Caco-2 (cell line): Measurements from ENCODE around the gene SH3BP5. TPM values are rescaled to one million over a fixed set of nuclear protein-coding genes. Genes with fewer than 3 reads are reported as not detected.
"Not testable (repeated sequence)": the region's sequence is repeated elsewhere in the genome, so short reads cannot be mapped to it uniquely, and the experiment has no call there.

Experiments used
- BruUV-seq: library from RNA; stranded (reverse); fragments of 400-500 nt; replicated peaks from 2 replicates; lab custom pipeline; 2021; lab: Mats Ljungman, UMichigan
- CTCF ChIA-PET: fragments of 300-600 bp; sonication (Branson Sonifier 250); formaldehyde crosslinking; loops from one replicate; lab custom pipeline; 2022; ENCODE audit warnings: antibody characterized with exemption; lab: Charles Lee
- POLR2A ChIA-PET: fragments of 300-600 bp; sonication (Branson Sonifier 250); formaldehyde crosslinking; loops from one replicate; lab custom pipeline; 2022; ENCODE audit warnings: antibody characterized with exemption; lab: Charles Lee
- DNase-seq, 2 experiments: peaks; one replicate each; pipeline versions ENCODE4 v3.0.0 to v3.0.0-alpha.2; 2020 to 2022
- H3K27me3 ChIP-seq: replicated peaks from 2 replicates; pipeline ENCODE4 v1.6.0; 2011; ENCODE audit warnings: low read length; ENCODE audit not compliant: control insufficient read depth, insufficient read depth
- H3K36me3 ChIP-seq: 2 replicates; pipeline ENCODE4 v1.5.1; 2011; ENCODE audit warnings: low read length; ENCODE audit not compliant: control insufficient read depth, insufficient read depth
- H3K4me1 ChIP-seq: fragments of 250-450 bp; sonication (Bioruptor Pico); 2 replicates; pipeline ENCODE4 v1.5.1; 2020; ENCODE audit warnings: mild to moderate bottlenecking
- H3K4me3 ChIP-seq: 2 replicates; pipeline ENCODE4 v1.5.1; 2011; ENCODE audit warnings: low read depth, mild to moderate bottlenecking, control low read depth, low read length
- H3K9me3 ChIP-seq: fragments of 250-450 bp; sonication (Bioruptor Pico); 2 replicates; pipeline ENCODE4 v1.5.1; 2020; ENCODE audit warnings: mild to moderate bottlenecking, moderate library complexity
- H3K27ac Mint-ChIP-seq: one replicate; pipeline ENCODE4 v1.8.0; 2022; ENCODE audit warnings: mixed read lengths; ENCODE audit not compliant: unreplicated experiment
- H3K27me3 Mint-ChIP-seq: one replicate; pipeline ENCODE4 v1.8.0; 2022; ENCODE audit warnings: mixed read lengths; ENCODE audit not compliant: insufficient read depth, unreplicated experiment
- H3K36me3 Mint-ChIP-seq: one replicate; pipeline ENCODE4 v1.8.0; 2022; ENCODE audit warnings: mild to moderate bottlenecking, mixed read lengths; ENCODE audit not compliant: insufficient read depth, unreplicated experiment
- H3K4me1 Mint-ChIP-seq: one replicate; pipeline ENCODE4 v1.8.0; 2022; ENCODE audit warnings: low read depth, mixed read lengths; ENCODE audit not compliant: unreplicated experiment
- H3K4me3 Mint-ChIP-seq: one replicate; pipeline ENCODE4 v1.8.0; 2022; ENCODE audit warnings: mild to moderate bottlenecking, moderate library complexity, mixed read lengths; ENCODE audit not compliant: unreplicated experiment
- H3K9me3 Mint-ChIP-seq: one replicate; pipeline ENCODE4 v1.8.0; 2022; ENCODE audit warnings: mixed read lengths; ENCODE audit not compliant: unreplicated experiment
- CTCF ChIP-seq, 2 experiments: fragments of 200-600 bp in 1 of 2; IDR thresholded peaks; 1 replicate in 1 of 2; 2 replicates in 1 of 2; pipeline versions ENCODE4 v1.5.1 to v1.8.0; 2011 to 2022; ENCODE audit warnings: antibody characterized with exemption in 1 of 2, control low read depth in 1 of 2, inconsistent platforms in 1 of 2, low read depth in 1 of 2, low read length in 1 of 2, mild to moderate bottlenecking in 1 of 2, moderate library complexity in 1 of 2; ENCODE audit not compliant: insufficient read depth in 1 of 2, severe bottlenecking in 1 of 2, unreplicated experiment in 1 of 2
- intact Hi-C: fragments of 100-400 bp; cut with micrococcal nuclease; formaldehyde crosslinking; loops from one replicate; pipeline ENCODE4 v1.10.0; 2022; ENCODE audit not compliant: unreplicated experiment
- total RNA-seq: library from RNA; stranded (reverse); gene quantifications from 2 replicates; pipeline ENCODE4 v1.2.3, GENCODE V29; 2022

Gene SH3BP5
- total RNA-seq, 1 experiment from 2014 or later, result 26.1 TPM

DNA sequence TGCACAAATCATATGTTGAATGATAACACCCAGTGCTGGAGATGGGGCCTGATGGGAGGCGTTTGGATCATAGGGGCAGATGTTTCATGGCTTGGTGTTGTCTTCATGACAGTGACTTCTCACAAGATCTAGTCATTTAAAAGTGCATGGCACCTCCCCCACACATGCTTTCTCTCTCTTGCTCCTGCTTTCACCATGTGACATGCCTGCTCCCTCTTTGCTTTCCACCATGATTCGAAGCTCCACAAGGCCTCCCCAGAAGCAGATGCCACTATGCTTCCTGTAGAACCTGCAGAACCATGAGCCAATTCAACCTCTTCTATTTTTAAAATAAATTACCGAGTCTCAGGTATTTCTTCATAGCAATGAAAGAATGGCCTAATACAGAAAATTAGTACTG, 17.8 kb upstream of the SH3BP5 start:
- ChIA-PET CTCF (no interaction called here), POLR2A (no interaction called here)
- H3K4me1 ChIP-seq, result peaks cover 7% of the 10 kb centered on the region
- peaks cover 10% of the 10 kb centered on the region for H3K9me3 Mint-ChIP-seq
- no peak overlapping the region for H3K4me3 ChIP-seq
- peaks cover 10% of the 10 kb centered on the region; the same call in 1 of the 2 replicates for H3K9me3 ChIP-seq
- no peak overlapping the region for H3K4me3 Mint-ChIP-seq
- H3K27me3 Mint-ChIP-seq, result no peaks in the 10 kb centered on the region
- H3K27me3 ChIP-seq, result no peaks in the 10 kb centered on the region
- BruUV-seq, result no TSS peak
- no peak overlapping the region for H3K27ac Mint-ChIP-seq
- no peaks in the 10 kb centered on the region for H3K36me3 Mint-ChIP-seq
- intact Hi-C loops, result no loop called here
- no peak for DNase-seq
- no peaks in the 10 kb centered on the region for H3K36me3 ChIP-seq
- peaks cover 14% of the 10 kb centered on the region for H3K4me1 Mint-ChIP-seq
- no peak for TF ChIP-seq CTCF (IDR thresholded peaks at IDR 0.05; ENCODE audit: insufficient read depth in 1 of 2, low read depth in 1 of 2, low read length in 1 of 2, severe bottlenecking in 1 of 2, unreplicated experiment in 1 of 2)

GRCh38 chr3:15349438-15349837, 17.1 kb upstream of the SH3BP5 start:
- DNase-seq, H3K4me1 ChIP-seq, H3K36me3 ChIP-seq, CTCF ChIA-PET, BruUV-seq, H3K27me3 ChIP-seq, intact Hi-C loops, H3K27ac Mint-ChIP-seq, POLR2A ChIA-PET, H3K4me3 ChIP-seq, H3K4me3 Mint-ChIP-seq, H3K27me3 Mint-ChIP-seq, H3K36me3 Mint-ChIP-seq: not testable (repeated sequence)
- Mint-ChIP-seq H3K4me1 (peaks cover 14% of the 10 kb centered on the region), H3K9me3 (peaks cover 10% of the 10 kb centered on the region)
- H3K9me3 ChIP-seq, result peaks cover 10% of the 10 kb centered on the region; the same call in 1 of the 2 replicates

GRCh38 chr3:15348246-15348645, 15.9 kb upstream of the SH3BP5 start:
- no TSS peak for BruUV-seq
- H3K27me3 Mint-ChIP-seq, result no peaks in the 10 kb centered on the region
- Histone ChIP-seq H3K9me3 (peaks cover 10% of the 10 kb centered on the region; the same call in 1 of the 2 replicates), H3K36me3 (no peaks in the 10 kb centered on the region), H3K4me3 (no peak overlapping the region), H3K27me3 (no peaks in the 10 kb centered on the region), H3K4me1 (peaks cover 7% of the 10 kb centered on the region)
- DNase-seq, result no peak
- no peak overlapping the region for H3K27ac Mint-ChIP-seq
- H3K4me3 Mint-ChIP-seq, result no peak overlapping the region
- intact Hi-C loops, result no loop called here
- peaks cover 10% of the 10 kb centered on the region for H3K9me3 Mint-ChIP-seq
- POLR2A ChIA-PET, result no interaction called here
- CTCF ChIA-PET, result interaction anchor here (0.6 to 1.8 kb wide), 3 partner anchors 24 to 240 kb away, joined by 4 to 7 read pairs (median 5); no protein-coding TSS in a partner anchor
- no peaks in the 10 kb centered on the region for H3K36me3 Mint-ChIP-seq
- TF ChIP-seq CTCF (IDR thresholded peaks at IDR 0.05; ENCODE audit: insufficient read depth in 1 of 2, low read depth in 1 of 2, low read length in 1 of 2, severe bottlenecking in 1 of 2, unreplicated experiment in 1 of 2), result no peak
- peaks cover 14% of the 10 kb centered on the region for H3K4me1 Mint-ChIP-seq
